ENCODE measurements around the gene SH2D3C. TPM values are rescaled to one million over a fixed set of nuclear protein-coding genes. Genes with fewer than 3 reads are reported as not detected.

Gene SH2D3C
- total and polyA plus RNA-seq, 9 of the 15 experiments (the other 6 are each of a cell fraction or from before 2014, with no cell fraction given), result 0.03 to 1.2 (median 0.22) TPM; not detected in 1

GRCh38 chr9:127751269-127752054, 27.0 kb downstream of the SH2D3C start (continued):
- peak; percentile 84; the same call in 1 of the 2 replicates for TF ChIP-seq ZNF511 (CRISPR knock-in tag; IDR thresholded peaks at IDR 0.05)
- TF ChIP-seq ZNF134 (CRISPR knock-in tag; conservative IDR thresholded peaks at IDR 0.05), result no peak
- no peak for TF ChIP-seq KLF10 (CRISPR knock-in tag; IDR thresholded peaks at IDR 0.05)
- TF ChIP-seq GATAD2A (IDR thresholded peaks at IDR 0.05), result no peak

GRCh38 chr9:127749090-127749787, 29.2 kb downstream of the SH2D3C start:
- FAIRE-seq (no peak), ATAC-seq (no peak), DNase-seq (ENCODE audit: extremely low read depth in 1 of 4, low spot score in 3 of 4) (no peak)
- 9% methylated on average over 25 of the region's 26 CpGs for WGBS (ENCODE audit: insufficient coverage, low coverage, missing lambda C conversion rate)
- H3K27me3 ChIP-seq (ENCODE audit: control insufficient read depth in 2 of 2, insufficient read depth in 2 of 2, low read length in 2 of 2), result peaks cover 9 to 54% of the 10 kb centered on the region in 2 experiments; a peak in 3 of 5 replicates
- BruUV-seq (replicated peaks), result no TSS peak
- no peaks in the 10 kb centered on the region for H3K36me3 ChIP-seq (ENCODE audit: control insufficient read depth, insufficient read depth, low read length)
- no peak overlapping the region for H3K27ac ChIP-seq (ENCODE audit: extremely low read depth, low read depth, low read length)
- CTCF ChIA-PET (ENCODE audit: low intra/inter-chr PET ratio), result no interaction called here
- peak overlapping the region in 1 of 2 experiments; percentile 43; a peak in 2 of 4 replicates for H3K9ac ChIP-seq (ENCODE audit: insufficient read depth in 1 of 2, low read depth in 2 of 2, low read length in 2 of 2)
- H3K79me2 ChIP-seq (ENCODE audit: control insufficient read depth, insufficient read depth, low read length), result no peaks in the 10 kb centered on the region
- in situ Hi-C loops (cut with MboI), result no loop called here
- no peak overlapping the region for H2AFZ ChIP-seq (ENCODE audit: low read depth, low read length)
- no peak overlapping the region for H3K4me3 ChIP-seq
- intact Hi-C loops (cut with micrococcal nuclease), result no loop called here
- H4K20me1 ChIP-seq (replicated peaks; ENCODE audit: control insufficient read depth, insufficient read depth, low read length), result peaks cover 23% of the 10 kb centered on the region
- H3K4me2 ChIP-seq (ENCODE audit: insufficient read depth, low read length), result no peak overlapping the region
- no peaks in the 10 kb centered on the region for H3K9me3 ChIP-seq (replicated peaks; ENCODE audit: control insufficient read depth, insufficient read depth, low read depth, low read length)
- H3K4me1 ChIP-seq (replicated peaks in 1 of 2; ENCODE audit: control insufficient read depth in 2 of 2, insufficient read depth in 2 of 2, low read length in 2 of 2), result peaks cover 0 to 24% of the 10 kb centered on the region in 2 experiments; a peak in 2 of 5 replicates
- POLR2A ChIA-PET, result no interaction called here
- H3K9me1 ChIP-seq (ENCODE audit: control insufficient read depth, insufficient read depth, low read length), result no peaks in the 10 kb centered on the region
- TF ChIP-seq ZNF347 (CRISPR knock-in tag; IDR thresholded peaks at IDR 0.05; ENCODE audit: low read depth), result no peak
- TF ChIP-seq NFIX (CRISPR knock-in tag; IDR thresholded peaks at IDR 0.05; ENCODE audit: low read depth), result no peak
- TF ChIP-seq THAP12 (CRISPR knock-in tag; IDR thresholded peaks at IDR 0.05), result no peak
- no peak for TF ChIP-seq ZMIZ1 (IDR thresholded peaks at IDR 0.05; ENCODE audit: low read depth in 2 of 2, low read length in 2 of 2)
- no peak for TF ChIP-seq EHMT2 (IDR thresholded peaks at IDR 0.05)
- TF ChIP-seq BACH1 (tag; IDR thresholded peaks at IDR 0.05), result no peak
- TF ChIP-seq ZNF778 (CRISPR knock-in tag; IDR thresholded peaks at IDR 0.05), result no peak
- TF ChIP-seq ZBTB1 (CRISPR knock-in tag; IDR thresholded peaks at IDR 0.05; ENCODE audit: borderline replicate concordance, low read depth), result no peak
- no peak for TF ChIP-seq SMAD1 (IDR thresholded peaks at IDR 0.05; ENCODE audit: low read depth, low read length, partially characterized antibody)
- TF ChIP-seq ZNF77 (CRISPR knock-in tag; IDR thresholded peaks at IDR 0.05), result no peak

Measured in K562 (cell line).